ENCODE measurements around the gene EPX. TPM values are rescaled to one million over a fixed set of nuclear protein-coding genes. Genes with fewer than 3 reads are reported as not detected.

Gene EPX
- total and polyA plus RNA-seq, 12 donors: not detected

- 63 to 75% (median 69%) methylated on average over 2 of the region's 2 CpGs for WGBS, 4 donors
- intact Hi-C loops (cut with DNase I): no loop called here
- TF ChIP-seq POLR2A (IDR thresholded peaks at IDR 0.05): no peak
- Histone ChIP-seq H3K27ac (no peak overlapping the region), H3K27me3 (peaks cover 41% of the 10 kb centered on the region), H3K9me3 (replicated peaks in 1 of 3) (no peaks in the 10 kb centered on the region), H3K4me3 (no peak overlapping the region), H3K4me1 (replicated peaks in 1 of 2) (peaks cover 0 to 8% of the 10 kb centered on the region in 2 donors), H3K36me3 (replicated peaks in 1 of 2) (no peaks in the 10 kb centered on the region)
- no peak for DNase-seq
Observed at GRCh38 chr17:58158181-58158580, 34.3 kb upstream of the EPX start.

- no peak overlapping the region for H3K27ac ChIP-seq
- H3K27me3 ChIP-seq: peaks cover 37% of the 10 kb centered on the region
Observed at GRCh38 chr17:58161566-58161965, 31.0 kb upstream of the EPX start.

GRCh38 chr17:58165981-58166380 is 26.5 kb upstream of the EPX start:
- Histone ChIP-seq H3K4me3 (no peak overlapping the region), H3K4me1 (replicated peaks in 1 of 2) (no peaks in the 10 kb centered on the region), H3K27me3 (peaks cover 23% of the 10 kb centered on the region), H3K36me3 (replicated peaks in 1 of 2) (no peaks in the 10 kb centered on the region), H3K9me3 (replicated peaks in 1 of 3) (no peaks in the 10 kb centered on the region), H3K27ac (no peak overlapping the region)
- no peak for TF ChIP-seq CTCF (IDR thresholded peaks at IDR 0.05)
- TF ChIP-seq POLR2A (IDR thresholded peaks at IDR 0.05): no peak
- DNase-seq: no peak
- 5 to 21% (median 12%) methylated on average over 2 of the region's 2 CpGs for WGBS, 4 donors
- intact Hi-C loops (cut with DNase I): no loop called here

More at GRCh38 chr17:58161566-58161965, 31.0 kb upstream of the EPX start:
- H3K4me1 ChIP-seq (replicated peaks in 1 of 2): peaks cover 0 to 8% of the 10 kb centered on the region in 2 donors
- H3K36me3 ChIP-seq (replicated peaks in 1 of 2): no peaks in the 10 kb centered on the region
- H3K4me3 ChIP-seq: no peak overlapping the region
- intact Hi-C loops (cut with DNase I): no loop called here
- no peak for DNase-seq
- H3K9me3 ChIP-seq (replicated peaks in 1 of 3): no peaks in the 10 kb centered on the region
- no peak for TF ChIP-seq POLR2A (IDR thresholded peaks at IDR 0.05)
- 60 to 72% (median 64%) methylated on average over 3 of the region's 3 CpGs for WGBS, 4 donors

- H3K36me3 ChIP-seq (replicated peaks in 1 of 2): no peaks in the 10 kb centered on the region
- no peak within 1 kb of the TSS for H3K27ac ChIP-seq
- no peaks in the 10 kb centered on the region for H3K9me3 ChIP-seq (replicated peaks in 1 of 3)
- DNase-seq: no peak
- no peaks in the 10 kb centered on the region for H3K4me1 ChIP-seq (replicated peaks in 1 of 2)
- peaks cover 21% of the 10 kb centered on the region for H3K27me3 ChIP-seq
- WGBS, 4 donors: 52 to 63% (median 59%) methylated on average over 6 of the region's 6 CpGs
- TF ChIP-seq POLR2A (IDR thresholded peaks at IDR 0.05) (no peak), CTCF (IDR thresholded peaks at IDR 0.05) (no peak)
- intact Hi-C loops (cut with DNase I): no loop called here
- H3K4me3 ChIP-seq: no peak within 1 kb of the TSS
Observed at GRCh38 chr17:58166682-58167081, 25.8 kb upstream of the EPX start, which contains the start of gene OR4D2. Gene OR4D2, plus strand, starts transcription at chr17:58166982. Its CDS starts 2,674 bp downstream, at chr17:58169656.

- Histone ChIP-seq H3K36me3 (replicated peaks in 1 of 2) (no peaks in the 10 kb centered on the region), H3K4me3 (no peak overlapping the region), H3K4me1 (replicated peaks in 1 of 2) (no peaks in the 10 kb centered on the region), H3K9me3 (replicated peaks in 1 of 3) (no peaks in the 10 kb centered on the region), H3K27me3 (peaks cover 18% of the 10 kb centered on the region), H3K27ac (no peak overlapping the region)
- 43 to 52% (median 51%) methylated on average over 4 of the region's 4 CpGs for WGBS, 4 donors
- TF ChIP-seq POLR2A (IDR thresholded peaks at IDR 0.05): no peak
- no peak for TF ChIP-seq CTCF (IDR thresholded peaks at IDR 0.05)
- intact Hi-C loops (cut with DNase I): no loop called here
- DNase-seq: no peak
Observed at GRCh38 chr17:58170622-58171021, 21.9 kb upstream of the EPX start.

Data from adrenal gland (tissue), 12 donors.